Measurements from ENCODE around the gene MSI2. TPM values are rescaled to one million over a fixed set of nuclear protein-coding genes. Genes with fewer than 3 reads are reported as not detected.

The MSI2 gene
- polyA plus RNA-seq, 1 experiment, result 9.2 TPM

DNA sequence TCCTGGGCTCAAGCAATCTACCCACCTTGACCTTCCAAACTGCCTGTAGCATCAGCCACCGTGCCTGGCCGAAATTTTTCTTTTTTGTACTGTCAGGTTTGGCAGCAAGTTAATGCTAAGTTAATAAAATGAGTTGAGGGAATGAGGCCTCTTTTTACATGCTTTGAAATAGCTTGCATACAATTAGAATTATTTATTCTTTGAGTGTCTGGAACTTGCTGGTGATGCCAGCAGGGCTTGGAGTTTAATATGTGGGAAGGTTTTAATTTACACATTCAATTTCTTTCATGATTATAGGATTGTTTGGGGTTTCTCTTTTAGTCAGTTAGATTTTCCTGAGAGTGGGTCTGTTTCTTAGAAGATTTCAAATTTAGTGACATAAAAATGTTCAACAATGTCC is 31.2 kb upstream of the MSI2 start:
- TF ChIP-seq CTCF (IDR thresholded peaks at IDR 0.05; ENCODE audit: insufficient read depth, low read depth, low read length), result no peak
- no peak for DNase-seq (ENCODE audit: low read depth)
- Histone ChIP-seq H3K4me3 (ENCODE audit: low read depth, low read length) (no peak overlapping the region), H3K27me3 (ENCODE audit: control insufficient read depth, insufficient read depth, low read length) (peaks cover 6% of the 10 kb centered on the region; the same call in 1 of the 2 replicates), H3K36me3 (ENCODE audit: control insufficient read depth, insufficient read depth, low read length) (no peaks in the 10 kb centered on the region)
- ChIA-PET CTCF (no interaction called here), POLR2A (no interaction called here)

DNA sequence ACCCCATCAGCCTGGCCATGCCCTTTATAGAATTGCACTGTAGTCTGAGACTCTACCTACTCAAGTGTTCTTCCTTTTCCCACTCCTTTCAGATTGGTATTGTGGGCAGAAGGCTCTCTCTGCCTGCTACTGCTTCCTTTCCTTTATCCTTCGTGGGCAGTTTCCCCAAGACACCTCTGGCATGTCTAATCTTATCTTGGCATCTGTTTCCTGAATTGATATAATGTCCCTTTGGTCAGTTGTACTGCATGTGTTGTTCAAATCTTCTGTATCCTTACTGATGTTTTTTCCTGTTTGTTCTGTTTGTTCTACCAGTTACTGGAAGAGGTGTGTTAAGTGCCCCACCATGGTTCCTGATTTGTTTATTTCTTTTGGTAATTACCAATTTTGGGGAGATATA is 29.5 kb upstream of the MSI2 start:
- DNase-seq (ENCODE audit: low read depth), result no peak
- POLR2A ChIA-PET, result no interaction called here
- Histone ChIP-seq H3K36me3 (ENCODE audit: control insufficient read depth, insufficient read depth, low read length) (no peaks in the 10 kb centered on the region), H3K4me3 (ENCODE audit: low read depth, low read length) (no peak overlapping the region), H3K27me3 (ENCODE audit: control insufficient read depth, insufficient read depth, low read length) (peaks cover 6% of the 10 kb centered on the region; the same call in 1 of the 2 replicates)
- no peak for TF ChIP-seq CTCF (IDR thresholded peaks at IDR 0.05; ENCODE audit: insufficient read depth, low read depth, low read length)
- CTCF ChIA-PET, result interaction anchor here (1.1 kb wide), 1 partner anchor 11 kb away, joined by 3 read pairs; no protein-coding TSS in a partner anchor

GRCh38 chr17:57228911-57229310 is 27.4 kb upstream of the MSI2 start:
- ChIA-PET POLR2A (no interaction called here), CTCF (interaction anchor here (0.7 to 3.1 kb wide), 3 partner anchors 14 to 443 kb away, joined by 3 to 15 read pairs (median 4); no protein-coding TSS in a partner anchor)
- no peak for TF ChIP-seq CTCF (IDR thresholded peaks at IDR 0.05; ENCODE audit: insufficient read depth, low read depth, low read length)

DNA sequence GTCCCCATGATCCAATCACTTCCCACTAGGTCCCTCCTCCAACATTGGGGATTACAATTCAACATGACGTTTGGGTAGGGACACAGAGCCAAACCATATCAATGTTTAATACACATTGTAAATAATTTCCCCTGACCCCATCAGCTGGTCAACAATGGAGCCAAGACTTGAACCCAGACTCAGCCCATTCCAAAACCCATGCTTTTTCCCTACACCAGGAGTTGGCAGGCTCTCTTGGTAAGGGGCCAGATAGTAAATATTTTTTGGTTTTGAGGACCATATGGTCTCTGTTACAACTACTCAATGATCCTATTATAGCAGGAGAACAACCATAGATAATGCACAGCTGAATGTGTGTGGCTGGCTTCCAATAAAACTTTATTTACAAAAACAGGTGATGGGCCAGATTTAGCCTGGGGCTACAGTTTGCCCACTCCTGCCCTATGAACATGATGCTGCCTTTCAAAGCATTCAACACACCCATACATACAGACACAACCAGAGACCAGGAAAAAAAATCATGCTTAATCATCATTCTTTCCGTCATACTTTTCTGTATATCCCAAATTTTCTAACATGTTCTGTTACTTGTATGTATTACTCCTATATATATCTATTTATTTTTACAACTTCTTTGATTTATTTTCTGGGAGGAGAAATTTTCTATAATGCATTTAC is 22.1 kb upstream of the MSI2 start:
- POLR2A ChIA-PET, result no interaction called here
- CTCF ChIA-PET, result no interaction called here
- no peaks in the 10 kb centered on the region for H3K36me3 ChIP-seq (ENCODE audit: control insufficient read depth, insufficient read depth, low read length)
- DNase-seq (ENCODE audit: low read depth), result no peak
- TF ChIP-seq CTCF (IDR thresholded peaks at IDR 0.05; ENCODE audit: insufficient read depth, low read depth, low read length), result no peak
- H3K4me3 ChIP-seq (ENCODE audit: low read depth, low read length), result no peak overlapping the region
- peaks cover 3% of the 10 kb centered on the region for H3K27me3 ChIP-seq (ENCODE audit: control insufficient read depth, insufficient read depth, low read length)

More at GRCh38 chr17:57228911-57229310, 27.4 kb upstream of the MSI2 start:
- DNase-seq (ENCODE audit: low read depth), result no peak
- H3K27me3 ChIP-seq (ENCODE audit: control insufficient read depth, insufficient read depth, low read length), result peaks cover 9% of the 10 kb centered on the region
- no peaks in the 10 kb centered on the region for H3K36me3 ChIP-seq (ENCODE audit: control insufficient read depth, insufficient read depth, low read length)
- no peak overlapping the region for H3K4me3 ChIP-seq (ENCODE audit: low read depth, low read length)

DNA sequence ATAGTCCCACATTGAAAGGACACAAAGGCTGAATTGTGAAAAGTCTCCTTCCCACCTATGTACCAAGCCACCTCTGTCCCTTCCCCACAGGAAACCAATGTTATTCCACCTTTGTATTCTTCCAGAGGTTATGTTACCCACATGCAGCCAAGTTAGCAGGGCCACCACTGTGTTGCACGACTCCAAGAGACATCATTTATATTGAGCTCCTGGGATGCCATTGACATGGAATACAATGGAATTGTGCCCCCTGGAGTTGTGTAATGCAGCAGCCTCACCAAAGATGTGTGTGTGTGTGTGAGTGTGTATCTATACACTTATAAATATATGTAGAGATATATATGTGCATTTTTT is 21.6 kb upstream of the MSI2 start:
- CTCF ChIA-PET, result no interaction called here
- POLR2A ChIA-PET, result no interaction called here
- Histone ChIP-seq H3K36me3 (ENCODE audit: control insufficient read depth, insufficient read depth, low read length) (no peaks in the 10 kb centered on the region), H3K4me3 (ENCODE audit: low read depth, low read length) (no peak overlapping the region), H3K27me3 (ENCODE audit: control insufficient read depth, insufficient read depth, low read length) (peaks cover 3% of the 10 kb centered on the region)
- no peak for DNase-seq (ENCODE audit: low read depth)
- no peak for TF ChIP-seq CTCF (IDR thresholded peaks at IDR 0.05; ENCODE audit: insufficient read depth, low read depth, low read length)
